ENCODE data around the gene PKP2. TPM values are rescaled to one million over a fixed set of nuclear protein-coding genes. Genes with fewer than 3 reads are reported as not detected.
A peak's percentile ranks its signal among the peaks of the same experiment; 100 is the strongest.

PKP2 gene
- total and polyA plus RNA-seq, 2 donors (not counting 3 experiments of a cell fraction or from before 2014, with no cell fraction given), result 1.4 to 6.5 TPM

- no peaks in the 10 kb centered on the region for H3K9me3 ChIP-seq (replicated peaks; ENCODE audit: control insufficient read depth, insufficient read depth, low read length)
- no TSS peak for BruUV-seq (replicated peaks)
- H3K4me1 ChIP-seq (ENCODE audit: control insufficient read depth, extremely low read depth, insufficient read depth, low read length), result peaks cover 13% of the 10 kb centered on the region
- peak; percentile 6 for DNase-seq (ENCODE audit: low read depth, low spot score)
- dilution Hi-C loops (cut with MboI; ENCODE audit: extremely low pct_ligation_motif_present, low sequenced_read_pairs), result no loop called here
- H2AFZ ChIP-seq (ENCODE audit: low read depth, low read length), result peak overlapping the region; percentile 53
- FAIRE-seq, result no peak
- H3K9me1 ChIP-seq (replicated peaks; ENCODE audit: control insufficient read depth, extremely low read depth, insufficient read depth, low read length), result no peaks in the 10 kb centered on the region
- peaks cover 2% of the 10 kb centered on the region in 2 experiments for H3K27me3 ChIP-seq (ENCODE audit: control insufficient read depth in 2 of 2, insufficient read depth in 2 of 2, low read length in 2 of 2)
- ChIA-PET CTCF (interaction anchor here (0.6 to 4.8 kb wide), 10 partner anchors 10 to 1278 kb away, joined by 4 to 143 read pairs (median 13); partner anchors contain the start of genes ALG10 and PKP2), POLR2A (interaction anchor here (0.6 to 1.3 kb wide), 4 partner anchors 140 to 1265 kb away, joined by 3 to 7 read pairs (median 4); partner anchors contain the start of genes ALG10 and PKP2)
- H3K79me2 ChIP-seq (ENCODE audit: control insufficient read depth, insufficient read depth, low read length), result peaks cover 22% of the 10 kb centered on the region
- TF ChIP-seq JUN (IDR thresholded peaks at IDR 0.05; ENCODE audit: borderline replicate concordance, insufficient read depth, insufficient read length, low read depth), result no peak
- peak; percentile 34 for TF ChIP-seq FOS (IDR thresholded peaks at IDR 0.05; ENCODE audit: borderline replicate concordance, insufficient read depth, low read length)
- peak overlapping the region; percentile 97 for H3K4me2 ChIP-seq (ENCODE audit: insufficient read depth, low read length)
- H3K9ac ChIP-seq (replicated peaks; ENCODE audit: extremely low read depth, insufficient read depth, low read length), result peak overlapping the region; percentile 95
- H3K27ac ChIP-seq (ENCODE audit: insufficient read depth, low read depth, low read length), result no peak overlapping the region
- intact Hi-C loops (cut with micrococcal nuclease), result loop anchor here (1.0 to 5.0 kb wide), 4 partner anchors 140 to 1266 kb away; partner anchors contain the start of genes ALG10, PKP2 and SYT10
- peak overlapping the region in 1 of 3 experiments; percentile 90 for H3K4me3 ChIP-seq (replicated peaks in 1 of 3; ENCODE audit: insufficient read depth in 1 of 3, low read depth in 1 of 3, low read length in 3 of 3)
- H3K36me3 ChIP-seq (ENCODE audit: control insufficient read depth in 2 of 2, extremely low read depth in 1 of 2, insufficient read depth in 2 of 2, low read length in 2 of 2), result peaks cover 5 to 7% of the 10 kb centered on the region in 2 experiments
- H4K20me1 ChIP-seq (replicated peaks; ENCODE audit: control insufficient read depth, extremely low read depth, insufficient read depth, low read length), result no peaks in the 10 kb centered on the region
Measured at GRCh38 chr12:32756476-32757066, 140.0 kb downstream of the PKP2 start.

- Histone ChIP-seq H3K4me3 (replicated peaks in 1 of 3; ENCODE audit: insufficient read depth in 1 of 3, low read depth in 1 of 3, low read length in 3 of 3) (peak within 1 kb of the TSS; percentile 60 to 90 (median 76)), H3K36me3 (ENCODE audit: control insufficient read depth in 2 of 2, extremely low read depth in 1 of 2, insufficient read depth in 2 of 2, low read length in 2 of 2) (peaks cover 5 to 8% of the 10 kb centered on the region in 2 experiments), H3K9me3 (replicated peaks; ENCODE audit: control insufficient read depth, insufficient read depth, low read length) (no peaks in the 10 kb centered on the region), H3K9ac (replicated peaks; ENCODE audit: extremely low read depth, insufficient read depth, low read length) (peak within 1 kb of the TSS; percentile 95), H4K20me1 (replicated peaks; ENCODE audit: control insufficient read depth, extremely low read depth, insufficient read depth, low read length) (no peaks in the 10 kb centered on the region), H3K4me1 (ENCODE audit: control insufficient read depth, extremely low read depth, insufficient read depth, low read length) (peaks cover 13% of the 10 kb centered on the region), H2AFZ (ENCODE audit: low read depth, low read length) (peak within 1 kb of the TSS; percentile 85), H3K27me3 (ENCODE audit: control insufficient read depth in 2 of 2, insufficient read depth in 2 of 2, low read length in 2 of 2) (no peaks in the 10 kb centered on the region), H3K9me1 (replicated peaks; ENCODE audit: control insufficient read depth, extremely low read depth, insufficient read depth, low read length) (no peaks in the 10 kb centered on the region), H3K4me2 (ENCODE audit: insufficient read depth, low read length) (peak within 1 kb of the TSS; percentile 97), H3K79me2 (ENCODE audit: control insufficient read depth, insufficient read depth, low read length) (peaks cover 24% of the 10 kb centered on the region), H3K27ac (ENCODE audit: insufficient read depth, low read depth, low read length) (peak within 1 kb of the TSS; percentile 91)
- dilution Hi-C loops (cut with MboI; ENCODE audit: extremely low pct_ligation_motif_present, low sequenced_read_pairs) (no loop called here), intact Hi-C loops (cut with micrococcal nuclease) (loop anchor here (1.0 to 5.0 kb wide), 7 partner anchors 75 to 1266 kb away; partner anchors contain the start of genes ALG10, PKP2 and SYT10)
- ChIA-PET POLR2A (interaction anchor here (0.6 to 1.3 kb wide), 5 partner anchors 141 to 1266 kb away, joined by 3 to 7 read pairs (median 3); partner anchors contain the start of genes ALG10 and PKP2), CTCF (interaction anchor here (0.6 to 4.8 kb wide), 27 partner anchors 10 to 1484 kb away, joined by 3 to 143 read pairs (median 4); partner anchors contain the start of genes ALG10 and PKP2)
- BruUV-seq (replicated peaks), result no TSS peak
- DNase-seq (ENCODE audit: low read depth, low spot score) (peak; percentile 95), FAIRE-seq (peak; percentile 93)
- TF ChIP-seq FOS (IDR thresholded peaks at IDR 0.05; ENCODE audit: borderline replicate concordance, insufficient read depth, low read length), result no peak
- no peak for TF ChIP-seq JUN (IDR thresholded peaks at IDR 0.05; ENCODE audit: borderline replicate concordance, insufficient read depth, insufficient read length, low read depth)
- peak; percentile 97 for TF ChIP-seq POLR2A (IDR thresholded peaks at IDR 0.05; ENCODE audit: low read depth, low read length)
- no peak for TF ChIP-seq GATA2 (IDR thresholded peaks at IDR 0.05; ENCODE audit: insufficient read depth, insufficient read length, low read depth, low read length)
- no peak for TF ChIP-seq MAX (IDR thresholded peaks at IDR 0.05; ENCODE audit: insufficient read depth, insufficient read length)
- peak; percentile 79 for TF ChIP-seq POLR2AphosphoS5 (IDR thresholded peaks at IDR 0.05; ENCODE audit: insufficient read depth, low read depth, low read length)
- no peak for TF ChIP-seq EZH2 (IDR thresholded peaks at IDR 0.05; ENCODE audit: borderline replicate concordance, low read depth, low read length, severe bottlenecking)
- TF ChIP-seq CTCF (IDR thresholded peaks at IDR 0.05; ENCODE audit: extremely low read depth in 1 of 2, insufficient read depth in 1 of 2, low read depth in 1 of 2, low read length in 2 of 2), result peak; percentile 68 to 88
Measured at GRCh38 chr12:32755654-32756475, 140.7 kb downstream of the PKP2 start, which contains the start of gene YARS2. Gene YARS2, minus strand, starts transcription at chr12:32755897. Its CDS starts 23 bp downstream, at chr12:32755874.
